Measurements from ENCODE around the gene UBE2E1.

DNA sequence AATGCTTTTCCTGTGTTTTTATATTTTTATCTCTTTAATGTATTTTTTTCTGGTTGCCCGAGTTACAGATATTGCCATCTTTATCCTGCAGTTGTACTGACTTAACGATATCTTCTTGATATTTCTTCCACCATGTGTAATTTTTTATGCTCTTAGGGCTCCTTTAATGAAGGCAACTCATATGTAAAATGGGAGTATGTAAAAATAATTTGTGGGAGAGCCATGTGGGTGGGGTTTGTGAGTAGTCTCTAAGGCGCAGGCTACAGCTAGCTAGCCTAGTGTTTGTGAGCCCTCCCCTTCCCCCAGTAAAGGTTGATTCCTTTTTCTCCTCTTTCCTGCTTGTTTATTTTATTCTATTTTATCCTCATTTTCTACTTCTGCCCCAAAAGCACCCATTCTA lies 38.1 kb downstream of the UBE2E1 start:
- TF ChIP-seq CTCF (IDR thresholded peaks at IDR 0.05), result no peak
- no peak for TF ChIP-seq EZH2 (IDR thresholded peaks at IDR 0.05; ENCODE audit: borderline replicate concordance, insufficient read depth, low read depth, low read length, poor library complexity, severe bottlenecking)

Data from B cell (primary cell).